ENCODE measurements around the gene ZCCHC2. TPM values are rescaled to one million over a fixed set of nuclear protein-coding genes. Genes with fewer than 3 reads are reported as not detected.

ZCCHC2 gene
- total and polyA plus RNA-seq, 2 of the 8 experiments (the other 6 are each of a cell fraction or from before 2014, with no cell fraction given): 13.5 to 18.6 TPM

DNA sequence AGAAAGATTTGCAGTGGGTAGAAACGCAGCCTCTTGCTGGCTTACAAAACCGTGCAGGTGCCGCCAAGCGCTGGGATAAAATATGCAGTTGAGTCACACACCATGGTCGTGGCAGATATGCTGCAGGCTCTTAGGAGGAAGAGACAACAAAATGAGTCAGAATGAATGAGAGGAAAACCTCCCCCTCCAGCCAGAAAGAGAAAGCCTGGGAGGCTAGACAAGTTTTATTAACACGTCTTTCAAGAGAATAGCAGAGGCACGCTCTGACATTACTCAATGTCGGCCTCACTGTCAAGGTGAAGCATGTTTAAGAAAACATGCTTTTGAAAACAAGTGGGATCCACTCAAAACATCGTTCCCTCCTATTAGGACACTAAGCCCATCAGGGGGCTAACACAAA, 37.1 kb upstream of the ZCCHC2 start:
- POLR2A ChIA-PET (ENCODE audit: partially characterized antibody): no interaction called here
- Histone ChIP-seq H2BK20ac (ENCODE audit: low read length) (no peak overlapping the region), H4K20me1 (replicated peaks in 1 of 2; ENCODE audit: control insufficient read depth in 1 of 2, insufficient read depth in 2 of 2, low read length in 2 of 2) (no peaks in the 10 kb centered on the region), H3K23me2 (ENCODE audit: low read depth, low read length) (no peaks in the 10 kb centered on the region), H3K4me2 (ENCODE audit: insufficient read depth in 1 of 2, low read depth in 2 of 2, low read length in 2 of 2) (no peak overlapping the region; a peak in 1 of 4 replicates), H3K18ac (ENCODE audit: extremely low read depth, low read length) (no peak overlapping the region), H3K9ac (replicated peaks in 1 of 4; ENCODE audit: extremely low read depth in 1 of 4, low read depth in 3 of 4, low read length in 3 of 4) (no peak overlapping the region), H3K27ac (ENCODE audit: low read depth, low read length) (no peak overlapping the region), H3K14ac (ENCODE audit: insufficient read length) (no peak overlapping the region), H2BK120ac (replicated peaks; ENCODE audit: low read depth, low read length) (no peak overlapping the region), H4K5ac (ENCODE audit: insufficient read length, low read depth, low read length) (no peak overlapping the region), H4K91ac (replicated peaks; ENCODE audit: insufficient read length, low read length) (no peak overlapping the region), H3K79me2 (ENCODE audit: control insufficient read depth in 1 of 2, insufficient read depth in 2 of 2, low read length in 2 of 2) (no peaks in the 10 kb centered on the region), H3K27me3 (replicated peaks in 1 of 4; ENCODE audit: control insufficient read depth in 3 of 4, extremely low read depth in 1 of 4, insufficient read depth in 3 of 4, low read length in 3 of 4) (no peaks in the 10 kb centered on the region; a peak in 1 of 7 replicates), H2BK5ac (ENCODE audit: low read depth, low read length) (no peak overlapping the region), H3K4ac (replicated peaks; ENCODE audit: insufficient read length, low read depth, low read length) (no peak overlapping the region), H3K79me1 (ENCODE audit: low read depth, low read length) (no peaks in the 10 kb centered on the region), H3K23ac (ENCODE audit: insufficient read length) (no peak overlapping the region), H3K56ac (replicated peaks; ENCODE audit: insufficient read length, low read depth, low read length) (no peak overlapping the region), H3K4me3 (ENCODE audit: extremely low read depth in 1 of 4, insufficient read depth in 2 of 4, low read depth in 3 of 4, low read length in 4 of 4) (no peak overlapping the region), H3K4me1 (replicated peaks in 1 of 4; ENCODE audit: control insufficient read depth in 3 of 4, insufficient read depth in 4 of 4, low read length in 3 of 4) (no peaks in the 10 kb centered on the region), H2AFZ (ENCODE audit: low read length) (no peak overlapping the region), H2AK5ac (ENCODE audit: low read depth, low read length) (no peak overlapping the region), H3K9me3 (ENCODE audit: insufficient read depth in 2 of 2, low read depth in 1 of 2, low read length in 1 of 2) (no peaks in the 10 kb centered on the region), H3K36me3 (ENCODE audit: control insufficient read depth in 2 of 4, insufficient read depth in 4 of 4, low read length in 3 of 4) (no peaks in the 10 kb centered on the region), H2BK12ac (ENCODE audit: low read depth, low read length) (no peak overlapping the region), H2BK15ac (ENCODE audit: low read length) (no peak overlapping the region), H4K8ac (ENCODE audit: extremely low read depth, insufficient read depth, low read length) (no peak overlapping the region)
- FAIRE-seq: no peak
- 79% methylated on average over 9 of the region's 9 CpGs; no CpG with 5 or more reads in 1 of the 2 experiments for WGBS, 2 experiments (ENCODE audit: extremely low coverage in 1 of 2, insufficient coverage in 1 of 2, insufficient read length in 1 of 2, insufficient replicate concordance in 2 of 2, low coverage in 1 of 2, low lambda C conversion rate in 2 of 2, missing lambda C conversion rate in 1 of 2)
- DNase-seq (ENCODE audit: low read depth in 1 of 2, low spot score in 2 of 2): no peak
- TF ChIP-seq TCF12 (IDR thresholded peaks at IDR 0.05; ENCODE audit: low read depth, low read length) (no peak), CBX8 (IDR thresholded peaks at IDR 0.05; ENCODE audit: borderline replicate concordance, low read depth, low read length) (no peak), CEBPB (IDR thresholded peaks at IDR 0.05; ENCODE audit: low read depth, low read length) (no peak), TAF7 (optimal IDR thresholded peaks at IDR 0.05; ENCODE audit: borderline replicate concordance, low read depth, low read length) (no peak), KDM4A (IDR thresholded peaks at IDR 0.05; ENCODE audit: low read depth, low read length, severe bottlenecking) (no peak), JUN (IDR thresholded peaks at IDR 0.05; ENCODE audit: low read depth, low read length) (no peak), TAF1 (IDR thresholded peaks at IDR 0.05; ENCODE audit: low read depth, low read length) (no peak), TEAD4 (IDR thresholded peaks at IDR 0.05; ENCODE audit: low read depth, low read length) (no peak), CBX5 (IDR thresholded peaks at IDR 0.05; ENCODE audit: low read depth, low read length) (no peak)
- CTCF ChIA-PET (ENCODE audit: partially characterized antibody): no interaction called here
